Endothelial cell of hepatic sinusoid (primary cell): ENCODE results near the gene MARK4.

Experiments
- in situ Hi-C: cut with HindIII; loops from 2 replicates; pipeline ENCODE4 v1.10.0; 2017; ENCODE audit warnings: low sequenced_read_pairs

MARK4 gene

DNA sequence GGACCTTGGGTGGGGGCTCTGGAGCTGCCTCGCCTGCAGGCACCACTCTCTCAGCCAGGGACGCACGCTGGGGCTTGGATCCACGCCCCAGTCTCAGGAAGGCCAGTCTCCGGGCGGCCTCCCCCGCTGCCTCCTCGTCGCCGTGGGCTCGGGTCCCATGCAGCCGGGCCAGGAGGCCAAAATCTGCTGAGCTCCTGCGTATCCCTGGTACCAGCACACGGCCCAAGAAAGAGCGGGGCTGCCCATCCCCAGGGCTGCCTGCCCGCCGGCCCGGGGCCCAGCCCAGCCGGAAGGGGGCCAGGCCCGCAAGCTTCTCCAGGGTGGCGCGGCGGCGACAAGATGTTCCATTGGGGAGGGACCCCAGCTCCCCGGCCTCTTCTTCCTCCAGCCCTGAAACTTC is 12.5 kb upstream of the MARK4 start:
- in situ Hi-C loops, result loop anchor here (10.0 kb wide), 2 partner anchors 114 to 284 kb away; partner anchors contain the start of gene CLPTM1

DNA sequence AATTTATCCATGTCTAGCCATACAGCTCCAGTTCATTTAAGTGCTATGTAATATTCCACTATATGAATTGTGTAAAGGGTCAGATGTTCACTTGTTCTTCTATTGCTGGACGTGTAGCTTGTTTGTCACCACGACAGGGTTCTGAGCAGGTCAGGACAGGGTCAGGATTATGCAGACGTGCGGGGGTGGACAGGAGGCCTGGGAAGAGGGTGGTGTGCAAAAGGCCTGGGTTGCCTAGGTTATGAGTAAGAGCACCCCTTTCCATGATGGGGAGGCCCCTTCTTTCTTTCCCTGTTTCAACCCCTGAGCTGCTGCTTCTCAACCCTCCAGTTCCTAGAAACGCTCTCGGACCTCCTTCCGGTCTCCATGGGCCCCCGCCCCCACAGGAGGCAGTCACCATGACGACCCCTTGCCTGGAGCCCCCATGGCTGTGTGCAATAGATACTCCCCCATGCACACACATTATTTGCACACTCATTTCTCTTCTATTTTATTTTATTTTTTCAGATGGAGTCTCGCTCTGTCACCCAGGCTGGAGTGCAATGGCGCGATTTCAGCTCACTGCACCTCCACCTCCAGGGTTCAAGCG is 7.8 kb upstream of the MARK4 start:
- in situ Hi-C loops, result no loop called here

DNA sequence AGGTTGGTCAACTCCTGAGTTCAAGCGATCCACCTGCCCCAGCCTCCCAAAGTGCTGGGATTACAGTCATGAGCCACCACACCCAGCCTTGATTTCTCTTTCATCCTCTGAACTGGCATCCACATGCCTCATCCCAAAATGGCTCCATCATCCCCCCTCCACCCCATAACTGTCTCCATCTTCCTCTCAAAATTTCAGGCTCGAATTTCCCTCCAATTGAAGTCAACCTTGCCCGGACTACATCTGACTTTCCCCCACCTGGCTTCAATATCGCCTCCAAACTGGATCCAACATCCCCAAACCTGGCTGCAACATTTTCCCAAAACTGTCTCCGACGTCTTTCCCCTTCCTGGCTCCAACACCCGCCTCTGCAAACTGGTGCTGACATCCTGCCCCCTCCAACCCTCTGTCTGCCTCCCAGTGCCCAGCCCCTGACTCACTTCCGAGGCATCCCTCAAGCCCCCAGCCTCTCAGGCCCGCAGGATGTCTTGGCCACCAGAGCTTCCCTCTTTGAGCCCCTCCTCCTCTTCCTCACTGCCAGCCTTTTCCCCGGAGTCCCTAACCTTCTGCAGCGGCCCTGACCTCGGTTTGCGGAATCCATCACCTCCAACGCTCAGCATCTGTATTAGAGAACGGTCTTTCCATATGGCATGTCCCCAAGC is 6.8 kb upstream of the MARK4 start:
- in situ Hi-C loops, result no loop called here

- in situ Hi-C loops, result no loop called here
These were observed 5.7 kb upstream of the MARK4 start, which contains the start of gene EXOC3L2 for GRCh38 chr19:45245334-45245787. Gene EXOC3L2 (minus strand): TSS chr19:45245407. CDS start chr19:45239045, 6,362 bp downstream.

DNA sequence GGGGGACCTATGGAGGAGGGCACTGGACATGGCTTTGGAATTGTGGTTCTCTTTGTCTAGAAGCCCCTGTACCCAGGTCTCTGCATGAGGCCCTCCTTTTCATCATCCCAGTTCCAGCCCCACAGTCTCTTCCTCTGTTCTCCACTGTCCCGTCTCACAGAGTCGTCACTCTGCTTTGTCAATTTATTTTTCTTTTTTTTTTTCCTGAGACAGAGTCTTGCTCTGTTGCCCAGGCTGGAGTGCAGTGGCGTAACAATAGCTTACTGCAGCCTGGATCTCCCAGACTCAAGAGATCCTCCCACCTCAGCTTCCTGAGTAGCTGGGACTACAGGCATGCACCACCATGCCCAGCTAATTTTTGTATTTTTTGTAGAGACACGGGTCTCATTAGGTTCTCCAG is 5.2 kb upstream of the MARK4 start:
- in situ Hi-C loops, result no loop called here

- in situ Hi-C loops, result no loop called here
These were observed 3.9 kb upstream of the MARK4 start for GRCh38 chr19:45247136-45247535.

GRCh38 chr19:45249261-45250033 is 1.6 kb upstream of the MARK4 start:
- in situ Hi-C loops, result no loop called here

DNA sequence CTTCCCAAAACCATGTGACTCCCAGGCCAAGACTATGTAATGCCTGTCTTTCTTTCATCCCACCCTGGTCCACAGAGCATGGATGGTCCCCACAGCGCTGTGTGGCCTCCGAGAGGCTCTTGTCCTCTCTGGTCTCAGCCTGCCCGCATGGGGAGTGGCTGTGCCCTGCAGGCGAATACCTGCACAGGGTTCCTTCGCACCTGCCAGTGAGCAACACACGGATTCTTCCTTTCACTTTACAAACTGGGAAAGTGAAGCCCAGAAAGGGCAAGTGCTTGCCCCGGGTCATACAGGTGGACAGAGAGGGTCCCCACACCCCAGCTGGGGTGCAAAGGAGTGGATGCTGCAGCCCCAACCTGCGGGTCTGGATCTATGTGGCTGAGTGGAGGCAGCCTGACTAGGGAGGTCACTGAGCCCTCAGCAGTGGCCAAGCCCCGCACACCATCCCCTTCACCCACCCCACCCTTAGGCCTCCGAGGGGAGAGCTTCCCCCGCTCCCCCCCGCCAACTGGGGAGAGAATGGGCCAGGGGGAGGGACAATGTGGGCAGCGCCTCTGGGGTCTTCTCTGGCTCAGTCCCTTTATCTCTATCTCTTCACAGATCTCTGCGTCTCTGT is 747 bp upstream of the MARK4 start:
- in situ Hi-C loops, result no loop called here

DNA sequence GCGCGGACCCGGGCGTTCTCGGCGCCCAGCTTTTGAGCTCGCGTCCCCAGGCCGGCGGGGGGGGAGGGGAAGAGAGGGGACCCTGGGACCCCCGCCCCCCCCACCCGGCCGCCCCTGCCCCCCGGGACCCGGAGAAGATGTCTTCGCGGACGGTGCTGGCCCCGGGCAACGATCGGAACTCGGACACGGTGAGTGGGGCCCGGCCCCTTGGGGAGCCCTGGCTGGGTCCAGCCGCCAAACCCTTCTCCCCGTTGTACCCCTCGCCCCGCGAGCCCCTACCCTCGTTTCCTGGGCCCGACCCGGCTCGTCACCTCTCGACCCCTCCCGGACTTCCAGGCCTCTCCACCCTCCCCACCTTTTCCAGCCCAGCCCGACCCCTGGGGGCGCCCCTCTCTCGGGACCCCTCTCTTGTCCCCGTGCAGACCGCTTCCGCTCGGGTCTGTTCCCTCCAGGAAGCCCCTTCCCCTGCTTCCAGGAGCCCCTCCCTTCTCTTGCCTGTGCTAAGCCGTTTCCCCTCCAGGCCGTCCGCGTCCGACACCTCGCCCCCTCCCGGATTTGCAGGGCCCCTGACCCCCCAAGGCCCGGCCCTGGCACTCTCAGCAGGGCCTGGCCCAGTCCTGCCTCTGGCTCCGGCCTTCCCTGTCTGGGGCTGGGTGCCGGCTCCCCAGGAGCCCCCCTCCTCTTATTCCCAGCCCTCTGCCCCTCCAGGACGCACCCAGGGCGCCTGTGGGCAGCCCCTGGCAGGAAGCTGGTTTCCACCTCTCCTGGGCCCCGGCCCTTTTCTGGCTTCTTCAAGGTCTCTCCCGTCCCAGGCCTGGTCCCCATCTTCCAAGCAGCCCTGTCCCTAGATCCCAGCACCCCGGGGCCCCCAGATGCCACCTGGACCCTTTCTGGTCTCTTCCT is 632 bp downstream of the MARK4 start:
- in situ Hi-C loops, result no loop called here

DNA sequence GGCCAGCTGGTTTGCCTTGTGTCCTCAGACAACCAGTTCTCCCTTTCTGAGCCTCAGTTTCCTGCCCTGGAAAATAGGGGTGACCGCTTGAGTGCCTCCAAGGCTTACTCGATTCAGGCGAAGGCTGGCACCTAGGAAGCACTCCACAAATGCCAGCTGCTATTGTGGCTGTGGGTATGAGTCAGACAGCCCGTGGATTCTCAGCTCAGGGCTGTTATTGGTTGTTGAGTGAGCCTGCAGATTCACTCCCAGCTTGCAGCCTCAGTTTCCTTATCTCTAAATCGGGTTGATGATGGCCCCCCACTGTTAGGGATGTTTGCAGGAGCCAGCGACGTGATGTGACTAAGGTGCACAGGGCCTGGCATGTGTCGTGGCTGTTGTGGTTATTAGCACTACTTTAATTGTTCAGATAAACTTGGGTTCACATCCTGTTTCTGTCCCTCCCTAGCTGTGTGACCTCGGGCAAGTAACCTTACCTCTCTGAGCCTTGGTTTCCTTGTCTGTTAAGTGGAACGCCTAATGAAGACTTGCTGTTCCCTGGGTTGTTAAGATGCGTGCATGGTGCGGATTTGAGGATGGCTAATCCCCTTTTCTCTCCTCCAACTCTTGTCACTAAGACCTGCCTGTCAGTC is 2.4 kb downstream of the MARK4 start:
- in situ Hi-C loops, result no loop called here

- in situ Hi-C loops, result no loop called here
These were observed 3.0 kb downstream of the MARK4 start for GRCh38 chr19:45254044-45254531.

DNA sequence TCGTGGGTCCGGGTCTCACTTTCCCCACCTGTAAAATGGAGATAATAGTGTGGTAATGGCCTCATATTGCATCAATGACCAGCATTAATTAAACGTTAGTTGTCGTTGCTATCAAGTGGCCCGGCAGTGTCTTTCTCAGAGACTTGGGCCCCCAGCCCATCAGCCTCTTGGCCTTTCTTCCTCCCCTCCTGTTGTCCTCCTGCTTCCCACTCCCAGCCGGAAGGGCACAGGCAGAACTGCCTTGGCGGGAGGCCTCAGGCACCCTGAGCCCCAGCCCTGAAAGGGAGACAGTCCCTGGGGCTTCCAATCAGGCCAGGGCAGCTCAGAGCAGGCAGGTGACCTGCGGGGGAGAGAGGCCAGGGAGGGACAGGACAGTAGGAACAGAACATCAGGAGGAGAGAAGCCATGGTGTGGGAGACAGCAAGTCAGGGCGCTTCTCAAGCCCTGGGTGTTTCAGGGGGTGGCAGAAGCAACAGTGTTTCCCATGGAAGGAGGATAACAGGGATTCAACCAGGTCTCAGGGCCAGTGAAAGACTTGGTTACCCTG is 4.6 kb downstream of the MARK4 start:
- in situ Hi-C loops, result no loop called here

DNA sequence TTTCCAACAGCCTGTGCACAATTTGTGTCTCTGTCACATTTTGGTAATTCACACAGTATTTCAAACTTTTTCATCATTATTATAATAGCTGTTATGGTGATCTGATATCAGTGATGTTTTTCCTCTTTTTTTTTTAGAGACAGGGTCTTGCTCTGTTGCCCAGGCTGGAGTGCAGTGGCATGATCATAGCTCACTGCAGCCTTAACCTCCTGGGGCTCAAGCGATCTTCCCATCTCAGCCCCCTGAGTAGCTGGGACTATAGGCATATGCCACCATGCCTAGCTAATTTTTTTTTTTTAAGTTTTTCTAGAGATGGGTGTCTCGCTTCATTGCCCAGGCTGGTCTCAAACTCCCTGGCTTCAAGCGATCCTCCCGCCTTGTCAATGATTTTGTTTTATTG is 5.8 kb downstream of the MARK4 start:
- in situ Hi-C loops, result no loop called here

DNA sequence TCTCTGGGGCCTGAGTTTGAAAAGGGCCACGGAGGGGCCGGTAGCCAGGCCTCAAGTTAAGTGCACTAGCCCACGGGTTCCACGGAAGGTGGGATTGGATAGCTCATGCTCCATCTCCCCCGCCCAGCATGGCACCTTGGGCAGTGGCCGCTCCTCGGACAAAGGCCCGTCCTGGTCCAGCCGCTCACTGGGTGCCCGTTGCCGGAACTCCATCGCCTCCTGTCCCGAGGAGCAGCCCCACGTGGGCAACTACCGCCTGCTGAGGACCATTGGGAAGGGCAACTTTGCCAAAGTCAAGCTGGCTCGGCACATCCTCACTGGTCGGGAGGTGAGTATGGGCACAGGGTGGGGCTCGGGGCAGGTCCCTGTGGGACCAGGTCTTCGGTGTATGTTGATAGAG is 7.8 kb downstream of the MARK4 start:
- in situ Hi-C loops, result no loop called here

- in situ Hi-C loops, result no loop called here
These were observed 11.5 kb downstream of the MARK4 start for GRCh38 chr19:45262570-45262969.

DNA sequence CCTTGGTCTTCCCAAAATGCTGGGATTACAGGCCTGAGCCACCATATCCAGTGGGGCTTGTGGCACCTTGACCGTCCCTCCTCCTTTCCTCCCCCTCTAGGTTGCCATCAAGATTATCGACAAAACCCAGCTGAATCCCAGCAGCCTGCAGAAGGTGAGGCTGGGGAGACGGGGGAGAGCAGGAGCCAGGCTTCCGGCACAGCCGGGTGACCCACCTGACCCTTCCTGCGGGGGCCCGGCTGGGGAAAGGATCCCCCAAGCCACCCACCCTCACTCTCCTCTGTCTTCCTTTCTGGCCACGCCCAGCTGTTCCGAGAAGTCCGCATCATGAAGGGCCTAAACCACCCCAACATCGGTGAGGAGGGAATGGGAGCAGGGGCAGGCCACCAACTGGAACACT is 11.9 kb downstream of the MARK4 start:
- in situ Hi-C loops, result no loop called here

DNA sequence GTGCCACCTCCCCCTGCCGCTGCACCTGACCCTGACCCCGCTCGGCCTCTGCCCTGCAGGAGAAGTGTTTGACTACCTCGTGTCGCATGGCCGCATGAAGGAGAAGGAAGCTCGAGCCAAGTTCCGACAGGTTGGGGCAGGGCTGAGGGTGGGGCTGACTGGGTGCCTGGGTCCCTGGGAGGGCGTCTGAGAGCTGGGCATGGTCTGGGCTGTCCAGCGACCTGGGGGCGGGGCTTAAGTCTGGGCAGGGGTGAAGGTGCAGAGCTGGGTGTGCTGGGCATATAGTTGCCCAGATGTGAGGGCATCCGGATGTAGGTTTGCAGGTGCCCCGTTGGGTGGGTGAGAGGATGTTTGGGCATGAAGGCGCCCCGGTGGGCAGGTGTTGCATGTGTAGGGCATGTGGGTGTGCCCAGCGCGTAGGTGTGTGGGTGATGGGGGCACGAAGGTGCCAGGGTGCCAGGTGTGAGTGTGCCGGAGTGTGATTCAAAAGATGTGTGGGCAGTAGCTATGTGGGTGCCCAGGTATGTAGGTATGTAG is 13.8 kb downstream of the MARK4 start:
- in situ Hi-C loops, result loop anchor here (5.0 kb wide), 1 partner anchor 42 kb away; no protein-coding TSS in a partner anchor

- in situ Hi-C loops, result loop anchor here (5.0 kb wide), 1 partner anchor 42 kb away; no protein-coding TSS in a partner anchor
These were observed 14.3 kb downstream of the MARK4 start for GRCh38 chr19:45265375-45265774.

- in situ Hi-C loops, result loop anchor here (5.0 kb wide), 1 partner anchor 40 kb away; no protein-coding TSS in a partner anchor
These were observed 16.2 kb downstream of the MARK4 start for GRCh38 chr19:45267296-45267695.
